Mesodermal cell (in vitro differentiated cells): ENCODE data around the gene SPON2. TPM values are rescaled to one million over a fixed set of nuclear protein-coding genes. Genes with fewer than 3 reads are reported as not detected.

ENCODE experiments used
- H3K27ac ChIP-seq: 2 replicates; pipeline ENCODE4 v1.7.0; 2013; ENCODE audit warnings: mild to moderate bottlenecking, low read depth, low read length, moderate library complexity; ENCODE audit not compliant: severe bottlenecking
- H3K36me3 ChIP-seq: 2 replicates; pipeline ENCODE4 v1.7.1; 2013; ENCODE audit warnings: mild to moderate bottlenecking, low read length, moderate library complexity; ENCODE audit not compliant: control insufficient read depth, insufficient read depth
- H3K4me1 ChIP-seq: one replicate; pipeline ENCODE4 v1.7.1; 2013; ENCODE audit warnings: mild to moderate bottlenecking, low read length; ENCODE audit not compliant: insufficient read depth, control insufficient read depth, poor library complexity, severe bottlenecking
- H3K4me3 ChIP-seq: 2 replicates; pipeline ENCODE4 v1.7.0; 2013; ENCODE audit warnings: low read length, control low read depth, mild to moderate bottlenecking; ENCODE audit not compliant: insufficient read depth, poor library complexity, severe bottlenecking; ENCODE audit errors: extremely low read depth
- H3K9me3 ChIP-seq: 2 replicates; pipeline ENCODE4 v1.7.1; 2013; ENCODE audit warnings: mild to moderate bottlenecking, low read length, moderate library complexity; ENCODE audit not compliant: control insufficient read depth
- WGBS, 2 experiments: methylation state at CpG; one replicate each; pipeline ENCODE4 v1.1.5; 2013; ENCODE audit warnings: missing lambda C conversion rate in 2 of 2; ENCODE audit not compliant: insufficient coverage in 2 of 2; 5-methylcytosine and 5-hydroxymethylcytosine counted together
- polyA plus RNA-seq, 2 experiments: library from polyadenylated mRNA; stranded (reverse); fragments of 50-300 nt; gene quantifications; one replicate each; pipeline ENCODE4 v1.2.3, GENCODE V29; 2013

The SPON2 gene
- 13.8 TPM for polyA plus RNA-seq (2013, experiment 1 of 2)
- polyA plus RNA-seq (2013, experiment 2 of 2) = 8.5 TPM

GRCh38 chr4:1172228-1172851 is at the start of gene SPON2:
SPON2 (minus strand) TSS chr4:1172583.
- 3 to 6% methylated on average over 37 to 41 of the region's 54 CpGs for whole genome bisulfite sequencing, 2 experiments

GRCh38 chr4:1221155-1221870 is 48.9 kb upstream of the SPON2 start:
- WGBS, 2 experiments = 96% methylated on average over 27 to 30 of the region's 33 CpGs
- peaks cover 81% of the 10 kb centered on the region for H3K36me3 ChIP-seq
- no peaks in the 10 kb centered on the region for H3K9me3 ChIP-seq
- H3K4me3 ChIP-seq = no peak overlapping the region
- H3K4me1 ChIP-seq = no peaks in the 10 kb centered on the region
- no peak overlapping the region for H3K27ac ChIP-seq

More at GRCh38 chr4:1172228-1172851, at the start of gene SPON2:
- H3K36me3 ChIP-seq = no peaks in the 10 kb centered on the region
- no peaks in the 10 kb centered on the region for H3K9me3 ChIP-seq
- H3K4me3 ChIP-seq = peak within 1 kb of the TSS; percentile 23
- H3K4me1 ChIP-seq = peaks cover 7% of the 10 kb centered on the region
- no peak within 1 kb of the TSS for H3K27ac ChIP-seq

GRCh38 chr4:1220566-1220965 is 48.2 kb upstream of the SPON2 start:
- peaks cover 83% of the 10 kb centered on the region for H3K36me3 ChIP-seq
- 91 to 96% methylated on average over 9 to 16 of the region's 16 CpGs for WGBS, 2 experiments
- no peak overlapping the region for H3K27ac ChIP-seq
- H3K9me3 ChIP-seq = no peaks in the 10 kb centered on the region
- no peaks in the 10 kb centered on the region for H3K4me1 ChIP-seq
- H3K4me3 ChIP-seq = no peak overlapping the region

- H3K36me3 ChIP-seq = peaks cover 83% of the 10 kb centered on the region
- WGBS, 2 experiments = 96 to 100% methylated on average over 5 to 6 of the region's 7 CpGs
- H3K9me3 ChIP-seq = no peaks in the 10 kb centered on the region
- no peak overlapping the region for H3K4me3 ChIP-seq
- H3K4me1 ChIP-seq = no peaks in the 10 kb centered on the region
- no peak overlapping the region for H3K27ac ChIP-seq
These were observed 47.2 kb upstream of the SPON2 start for GRCh38 chr4:1219566-1219950.

GRCh38 chr4:1218634-1219565 is 46.5 kb upstream of the SPON2 start:
- Histone ChIP-seq H3K36me3 (peaks cover 83% of the 10 kb centered on the region), H3K9me3 (no peaks in the 10 kb centered on the region), H3K27ac (no peak overlapping the region), H3K4me3 (no peak overlapping the region), H3K4me1 (no peaks in the 10 kb centered on the region)
- WGBS, 2 experiments = 95 to 100% methylated on average over 2 to 16 of the region's 21 CpGs

- no peaks in the 10 kb centered on the region for H3K9me3 ChIP-seq
- H3K4me1 ChIP-seq = no peaks in the 10 kb centered on the region
- H3K27ac ChIP-seq = no peak overlapping the region
- H3K36me3 ChIP-seq = peaks cover 83% of the 10 kb centered on the region
- 98% methylated on average over 20 of the region's 27 CpGs for WGBS, 2 experiments
- no peak overlapping the region for H3K4me3 ChIP-seq
These were observed 45.0 kb upstream of the SPON2 start for GRCh38 chr4:1217366-1217765.

- no peak overlapping the region for H3K27ac ChIP-seq
- no peaks in the 10 kb centered on the region for H3K9me3 ChIP-seq
- H3K36me3 ChIP-seq = peaks cover 83% of the 10 kb centered on the region
- no peak overlapping the region for H3K4me3 ChIP-seq
- 94 to 98% methylated on average over 20 to 21 of the region's 21 CpGs for WGBS, 2 experiments
- H3K4me1 ChIP-seq = no peaks in the 10 kb centered on the region
These were observed 44.5 kb upstream of the SPON2 start for GRCh38 chr4:1216869-1217294.

GRCh38 chr4:1216076-1216614 is 43.8 kb upstream of the SPON2 start:
- no peaks in the 10 kb centered on the region for H3K9me3 ChIP-seq
- peaks cover 79% of the 10 kb centered on the region for H3K36me3 ChIP-seq
- H3K4me1 ChIP-seq = peaks cover under 1% of the 10 kb centered on the region
- no peak overlapping the region for H3K4me3 ChIP-seq
- no peak overlapping the region for H3K27ac ChIP-seq
- 95 to 96% methylated on average over 31 to 32 of the region's 34 CpGs for WGBS, 2 experiments

- H3K36me3 ChIP-seq = peaks cover 75% of the 10 kb centered on the region
- 97 to 98% methylated on average over 29 to 31 of the region's 31 CpGs for WGBS, 2 experiments
- no peak overlapping the region for H3K27ac ChIP-seq
- no peak overlapping the region for H3K4me3 ChIP-seq
- no peaks in the 10 kb centered on the region for H3K9me3 ChIP-seq
- H3K4me1 ChIP-seq = peaks cover 7% of the 10 kb centered on the region
These were observed 43.0 kb upstream of the SPON2 start for GRCh38 chr4:1215141-1216075.
